HepG2 (cell line): ENCODE measurements around the gene SNRNP48. TPM values are rescaled to one million over a fixed set of nuclear protein-coding genes. Genes with fewer than 3 reads are reported as not detected.

Experiments used
- ARID5B ChIP-seq: IDR thresholded peaks from 2 replicates; pipeline ENCODE4 v1.4.0; 2020; ENCODE audit warnings: mild to moderate bottlenecking, missing genetic modification reagents
- ATF6 ChIP-seq: sonication (generic); formaldehyde crosslinking; conservative IDR thresholded peaks from 2 replicates; pipeline ENCODE4 v1.4.0; 2020; ENCODE audit warnings: missing genetic modification reagents
- FIP1L1 ChIP-seq: fragments of 200-400 bp; formaldehyde crosslinking; IDR thresholded peaks from 2 replicates; pipeline ENCODE4 v1.6.1; 2018; ENCODE audit warnings: low read depth, mild to moderate bottlenecking, low read length, moderate library complexity, borderline replicate concordance; ENCODE audit not compliant: insufficient read depth
- HIC2 ChIP-seq: sonication (generic); formaldehyde crosslinking; IDR thresholded peaks from 2 replicates; pipeline ENCODE4 v1.9.0; 2022; ENCODE audit warnings: low read depth, missing genetic modification reagents
- MXD4 ChIP-seq: IDR thresholded peaks from 2 replicates; pipeline ENCODE4 v1.6.1; 2016; ENCODE audit warnings: mild to moderate bottlenecking, missing biosample characterization, missing genetic modification reagents
- MXI1 ChIP-seq: IDR thresholded peaks from 3 replicates; pipeline ENCODE4 v1.6.1; 2012; ENCODE audit warnings: low read depth, low read length, inconsistent platforms, borderline replicate concordance
- NFE2 ChIP-seq: sonication (generic); formaldehyde crosslinking; IDR thresholded peaks from 2 replicates; pipeline ENCODE4 v1.4.0; 2020; ENCODE audit warnings: missing genetic modification reagents
- ZBTB10 ChIP-seq: sonication (generic); formaldehyde crosslinking; IDR thresholded peaks from 2 replicates; pipeline ENCODE4 v1.4.0; 2020; ENCODE audit warnings: missing genetic modification reagents, borderline replicate concordance
- ZNF142 ChIP-seq: sonication (generic); formaldehyde crosslinking; IDR thresholded peaks from 2 replicates; pipeline ENCODE4 v1.4.0; 2020; ENCODE audit warnings: missing genetic modification reagents
- ZNF274 ChIP-seq: sonication (generic); formaldehyde crosslinking; IDR thresholded peaks from 2 replicates; pipeline ENCODE4 v1.5.1; 2020; ENCODE audit warnings: mild to moderate bottlenecking, missing genetic modification reagents
- ZNF746 ChIP-seq: sonication (generic); formaldehyde crosslinking; IDR thresholded peaks from 2 replicates; pipeline ENCODE4 v1.8.0; 2022; ENCODE audit warnings: mild to moderate bottlenecking, missing genetic modification reagents
- polyA plus RNA-seq, 8 experiments: library from polyadenylated mRNA; depleted of rRNA in 3 of 8; stranded (reverse) in 7 of 8; unstranded in 1 of 8; fragments of >200 nt; fragmentation: Illumina TruSeq in 4 of 8; extraction: Trizol in 4 of 8; gene quantifications; 2 replicates each; pipeline versions ENCODE4 v1.2.1 to v1.2.3, GENCODE V29; 2011 to 2016; ENCODE audit warnings: low read depth in 4 of 8, missing spikeins in 1 of 8, mixed read lengths in 1 of 8; ENCODE audit not compliant: insufficient read depth in 1 of 8
- total RNA-seq, 5 experiments: library from RNA; depleted of rRNA; stranded (reverse); fragments of >200 nt; fragmentation: Illumina TruSeq; extraction: Trizol; gene quantifications; 2 replicates each; pipeline ENCODE4 v1.2.3, GENCODE V29; 2016; ENCODE audit warnings: low read depth in 1 of 5

Gene SNRNP48
- total and polyA plus RNA-seq, 2 of the 13 experiments (the other 11 are each of a cell fraction or from before 2014, with no cell fraction given): 17.5 to 47.5 TPM

- 0 out of 2 replicates have a peak, but pooled peaks have one; percentile 68 for TF ChIP-seq ATF6 (CRISPR knock-in tag)
- no peak for TF ChIP-seq NFE2
- no peak for TF ChIP-seq FIP1L1
- TF ChIP-seq ZBTB10 (CRISPR knock-in tag): no peak
- 0 out of 3 replicates have a peak, but pooled peaks have one; percentile 17 for TF ChIP-seq MXI1
- no peak for TF ChIP-seq MXD4 (CRISPR knock-in tag)
- no peak for TF ChIP-seq ZNF142 (CRISPR knock-in tag)
- TF ChIP-seq HIC2 (CRISPR knock-in tag): no peak
- no peak for TF ChIP-seq ZNF746 (CRISPR knock-in tag)
- TF ChIP-seq ARID5B (CRISPR knock-in tag): peak; percentile 38; the same call in 1 of the 2 replicates
- TF ChIP-seq ZNF274 (CRISPR knock-in tag): no peak
Observed at GRCh38 chr6:7615611-7616383, 25.8 kb downstream of the SNRNP48 start (continued).
